Kidney tubule cell (primary cell): ENCODE results near the gene ZNF460.
"Not testable (repeated sequence)": the region's sequence is repeated elsewhere in the genome, so short reads cannot be mapped to it uniquely, and the experiment has no call there.

Source experiments
- DNase-seq: peaks from one replicate; pipeline ENCODE4 v3.0.0-alpha.2; 2018; ENCODE audit warnings: low spot score

Gene ZNF460

GRCh38 chr19:57280165-57280961 is at the start of gene ZNF460:
TSS of gene ZNF460 (plus strand) at chr19:57280485. CDS start at chr19:57280807, 322 bp downstream.
- DNase-seq = peak; percentile 97

- no peak for DNase-seq
Observed at GRCh38 chr19:57231686-57232085, 48.6 kb upstream of the ZNF460 start.

GRCh38 chr19:57233207-57233606 is 47.1 kb upstream of the ZNF460 start:
- DNase-seq = no peak

- DNase-seq = no peak
Observed at GRCh38 chr19:57239982-57240310, 40.3 kb upstream of the ZNF460 start.

- DNase-seq = peak; percentile 93
Observed at GRCh38 chr19:57240311-57241090, 39.8 kb upstream of the ZNF460 start, which contains the start of gene ZNF805. TSS of gene ZNF805 (plus strand) at chr19:57240632. CDS start at chr19:57240892, 260 bp downstream.

- peak; percentile 12 for DNase-seq
Observed at GRCh38 chr19:57241176-57241575, 39.1 kb upstream of the ZNF460 start.

- no peak for DNase-seq
Observed at GRCh38 chr19:57242821-57243220, 37.5 kb upstream of the ZNF460 start.

- DNase-seq = no peak
Observed at GRCh38 chr19:57244513-57244912, 35.8 kb upstream of the ZNF460 start.

GRCh38 chr19:57245066-57245465 is 35.2 kb upstream of the ZNF460 start:
- no peak for DNase-seq

- DNase-seq = no peak
Observed at GRCh38 chr19:57245959-57246358, 34.3 kb upstream of the ZNF460 start.

- DNase-seq = no peak
Observed at GRCh38 chr19:57248646-57249045, 31.6 kb upstream of the ZNF460 start.

- no peak for DNase-seq
Observed at GRCh38 chr19:57249329-57249728, 31.0 kb upstream of the ZNF460 start.

- not testable (repeated sequence) for DNase-seq
Observed at GRCh38 chr19:57253767-57254166, 26.5 kb upstream of the ZNF460 start.

- no peak for DNase-seq
Observed at GRCh38 chr19:57262044-57262443, 18.2 kb upstream of the ZNF460 start.

- DNase-seq = no peak
Observed at GRCh38 chr19:57263244-57263741, 17.0 kb upstream of the ZNF460 start.

GRCh38 chr19:57267291-57267690 is 13.0 kb upstream of the ZNF460 start:
- peak; percentile 87 for DNase-seq

GRCh38 chr19:57269515-57270250 is 10.6 kb upstream of the ZNF460 start:
- peak; percentile 89 for DNase-seq

GRCh38 chr19:57271280-57271679 is 9.0 kb upstream of the ZNF460 start:
- no peak for DNase-seq

GRCh38 chr19:57273014-57273413 is 7.3 kb upstream of the ZNF460 start:
- no peak for DNase-seq

GRCh38 chr19:57276430-57276829 is 3.9 kb upstream of the ZNF460 start:
- no peak for DNase-seq

GRCh38 chr19:57278481-57278880 is 1.8 kb upstream of the ZNF460 start:
- peak; percentile 93 for DNase-seq

GRCh38 chr19:57279418-57280164 is 694 bp upstream of the ZNF460 start:
- DNase-seq = peak; percentile 97
